IPS-18c (cell line): ENCODE measurements around the gene POLR2C.
"Not testable (repeated sequence)": the region's sequence is repeated elsewhere in the genome, so short reads cannot be mapped to it uniquely, and the experiment has no call there.

Experiments
- H3K4me3 ChIP-seq: 2 replicates; pipeline ENCODE4 v1.7.0; 2013; ENCODE audit warnings: low read depth, mild to moderate bottlenecking, low read length, moderate library complexity; ENCODE audit not compliant: insufficient read depth
- H3K9me3 ChIP-seq: one replicate; pipeline ENCODE4 v1.6.1; 2013; ENCODE audit warnings: mild to moderate bottlenecking, low read length, moderate library complexity; ENCODE audit not compliant: control insufficient read depth, insufficient read depth

POLR2C gene

DNA sequence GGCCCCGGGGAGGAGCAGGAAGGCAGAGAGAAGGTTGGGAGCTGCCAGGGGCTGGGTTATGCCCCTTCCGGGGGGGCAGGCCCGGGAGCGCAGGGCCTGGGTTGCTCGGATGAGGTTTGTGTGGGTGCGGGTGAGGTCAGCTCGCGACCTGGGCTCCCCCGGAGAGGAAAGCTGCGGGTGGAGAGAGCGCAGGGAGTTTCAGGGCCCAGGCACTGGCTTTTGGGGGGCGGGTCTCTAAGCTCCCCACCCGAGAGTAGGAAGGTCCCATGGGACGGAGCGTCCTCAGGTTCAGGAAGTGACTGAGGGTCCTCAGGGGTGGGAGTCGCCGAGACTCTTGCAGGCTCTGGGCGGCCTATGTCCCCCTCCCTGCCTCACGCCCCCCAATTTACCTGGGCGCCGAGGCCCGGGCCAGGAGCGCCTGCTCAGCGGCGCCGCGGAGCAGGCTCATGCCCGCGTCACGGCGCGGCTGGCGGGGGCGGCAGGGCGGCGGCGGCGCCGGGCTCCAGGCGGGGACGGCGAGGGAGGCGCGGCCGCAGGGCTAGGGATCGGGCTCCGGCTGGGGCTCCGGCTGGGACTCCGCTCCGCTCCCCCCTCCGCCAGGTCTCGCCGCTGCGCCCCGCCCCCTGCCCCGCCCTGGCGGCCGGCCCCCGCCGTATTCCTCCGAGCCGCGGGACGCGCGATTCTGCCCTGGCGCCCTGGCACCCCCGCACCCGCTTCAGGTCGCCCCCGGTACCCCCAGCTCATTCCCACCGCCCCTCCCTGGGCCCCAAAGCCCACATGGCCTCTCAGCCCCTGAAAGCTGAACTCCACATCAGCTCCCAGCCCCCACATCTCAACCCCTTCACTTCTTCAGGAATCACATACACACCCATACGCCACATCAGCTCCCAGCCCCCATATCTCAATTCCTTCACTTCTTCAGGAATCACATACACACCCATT lies 23.7 kb downstream of the POLR2C start, which contains the start of gene DOK4:
TSS of gene DOK4 (minus strand) at position 578 of the 942 bp plus-strand sequence. CDS start 6,986 bp downstream, outside the sequence.
- peak within 1 kb of the TSS; percentile 74 for H3K4me3 ChIP-seq

DNA sequence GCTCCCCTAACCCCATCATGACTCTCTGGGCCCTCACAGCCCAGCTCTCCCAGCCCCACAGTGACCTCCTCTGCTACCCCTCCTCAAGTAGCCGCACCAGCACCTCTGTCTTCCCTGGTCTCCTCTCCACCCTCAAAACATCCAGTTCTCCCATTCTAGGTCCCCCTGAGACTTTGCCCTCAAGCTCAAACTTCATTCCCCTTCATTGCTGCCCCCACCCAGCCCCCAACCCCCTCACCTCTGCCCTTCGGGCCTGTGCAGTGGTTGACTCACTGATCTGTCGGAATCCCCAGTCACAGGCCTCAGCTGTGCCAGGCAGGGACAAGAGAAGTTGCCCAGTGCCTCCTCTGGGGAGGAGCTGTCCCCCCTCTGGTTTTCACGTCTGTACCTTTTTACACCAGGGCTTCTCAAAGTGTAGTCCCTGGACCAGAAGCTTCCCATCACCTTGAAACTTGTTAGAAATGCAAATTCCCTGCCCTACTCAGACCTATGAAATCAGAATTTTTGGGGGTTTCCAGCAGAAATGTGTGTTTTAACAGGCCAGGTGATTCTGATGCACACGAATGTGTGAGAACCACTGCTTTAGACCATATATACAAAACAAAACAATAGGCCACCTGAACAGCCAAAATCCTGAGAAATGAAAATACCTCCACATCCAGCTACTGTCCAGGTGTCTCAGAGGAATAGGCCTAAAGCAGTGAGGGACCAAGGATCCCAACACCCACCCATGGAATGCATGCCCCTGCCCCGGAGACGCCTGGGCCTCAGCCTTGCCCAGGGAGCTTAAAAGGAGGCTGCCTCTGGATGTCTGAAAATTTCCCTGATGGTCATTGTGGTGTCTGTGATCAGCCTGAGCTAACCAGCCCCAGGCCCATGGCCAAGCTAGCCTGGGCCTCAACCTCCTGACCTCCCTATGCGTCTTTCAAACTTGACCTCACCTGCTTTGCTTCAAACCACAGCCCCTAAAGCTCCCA lies 24.7 kb downstream of the POLR2C start:
- peaks cover 6% of the 10 kb centered on the region for H3K9me3 ChIP-seq
- H3K4me3 ChIP-seq = peak overlapping the region; percentile 36

More for the DNA sequence above, 23.7 kb downstream of the POLR2C start, which contains the start of gene DOK4:
- H3K9me3 ChIP-seq = peaks cover 6% of the 10 kb centered on the region

DNA sequence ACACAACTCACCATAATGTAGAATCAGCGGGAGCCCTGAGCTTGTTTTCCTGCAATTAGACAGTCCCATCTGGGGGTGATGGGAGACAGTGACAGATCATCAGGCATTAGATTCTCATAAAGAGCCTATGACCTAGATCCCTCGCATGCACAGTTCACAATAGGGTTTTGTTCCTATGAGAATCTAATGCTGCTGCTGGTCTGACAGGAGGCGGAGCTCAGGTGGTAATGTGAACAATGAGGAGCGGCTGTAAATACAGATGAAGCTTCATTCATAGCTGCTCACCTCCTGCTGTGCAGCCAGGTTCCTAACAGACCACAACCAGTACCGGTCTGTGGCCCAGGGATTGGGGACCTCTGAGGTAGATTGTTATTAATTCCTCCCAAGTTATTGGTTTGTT lies 26.8 kb downstream of the POLR2C start:
- H3K9me3 ChIP-seq = peaks cover 6% of the 10 kb centered on the region
- no peak overlapping the region for H3K4me3 ChIP-seq

DNA sequence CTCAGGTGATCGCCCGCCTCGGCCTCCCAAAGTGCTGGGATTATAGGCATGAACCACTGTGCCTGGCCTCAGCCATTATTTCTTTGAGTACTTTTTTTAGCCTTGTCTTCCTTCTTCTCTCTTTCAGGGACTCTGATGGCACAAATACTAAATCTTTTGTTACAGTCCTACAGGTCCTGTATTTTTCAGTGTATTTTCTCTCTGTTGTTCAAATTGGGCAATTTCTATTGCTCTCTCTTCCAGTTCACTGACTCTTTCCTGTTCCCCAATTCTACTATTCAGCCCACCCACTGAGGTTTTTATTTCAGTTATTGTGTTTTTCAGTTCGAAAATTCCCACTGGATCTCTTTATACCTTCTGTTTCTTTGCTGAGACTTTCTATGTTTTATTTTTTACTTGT lies 31.3 kb downstream of the POLR2C start:
- Histone ChIP-seq H3K9me3 (peaks cover 3% of the 10 kb centered on the region), H3K4me3 (no peak overlapping the region)

DNA sequence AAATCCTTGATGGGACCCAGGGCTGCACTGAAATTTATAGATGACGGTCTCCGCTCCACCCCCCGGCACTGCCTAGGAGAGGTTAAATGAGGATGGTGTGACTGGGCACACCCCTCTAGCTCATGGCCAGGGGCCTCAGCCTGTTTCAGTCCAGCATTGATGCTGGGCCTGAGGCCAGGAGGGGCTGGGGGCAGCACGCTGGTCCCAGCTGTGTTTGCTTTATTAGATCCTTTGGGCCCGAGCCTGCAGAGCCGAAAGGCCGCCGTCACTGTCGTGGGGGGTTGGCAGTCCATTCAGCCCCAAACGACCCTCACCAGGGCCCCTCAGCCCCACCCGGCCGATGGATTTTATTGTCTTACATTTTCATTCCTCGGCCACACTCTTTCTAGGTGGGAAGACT lies 34.6 kb downstream of the POLR2C start:
- no peak overlapping the region for H3K4me3 ChIP-seq
- H3K9me3 ChIP-seq = no peaks in the 10 kb centered on the region

DNA sequence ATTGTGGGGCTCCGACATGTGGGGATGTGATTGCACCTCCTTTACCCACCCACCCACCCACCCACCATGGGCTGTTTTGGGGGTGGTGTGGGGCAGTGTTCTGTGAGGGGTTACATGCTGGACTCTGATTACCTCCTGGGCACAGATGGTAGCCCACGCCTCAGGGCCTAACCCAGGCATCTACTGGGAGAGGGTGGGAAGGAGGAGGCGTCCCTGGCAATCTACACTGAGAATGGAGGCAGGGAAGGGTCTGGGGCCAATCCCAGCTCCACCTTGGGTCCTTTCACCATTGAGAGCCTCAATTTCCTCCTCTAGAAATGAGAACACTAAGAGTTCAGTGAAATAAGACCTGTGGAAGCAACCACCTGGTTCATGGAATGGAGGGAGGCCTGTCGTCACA lies 35.6 kb downstream of the POLR2C start:
- H3K9me3 ChIP-seq = no peaks in the 10 kb centered on the region
- H3K4me3 ChIP-seq = no peak overlapping the region

DNA sequence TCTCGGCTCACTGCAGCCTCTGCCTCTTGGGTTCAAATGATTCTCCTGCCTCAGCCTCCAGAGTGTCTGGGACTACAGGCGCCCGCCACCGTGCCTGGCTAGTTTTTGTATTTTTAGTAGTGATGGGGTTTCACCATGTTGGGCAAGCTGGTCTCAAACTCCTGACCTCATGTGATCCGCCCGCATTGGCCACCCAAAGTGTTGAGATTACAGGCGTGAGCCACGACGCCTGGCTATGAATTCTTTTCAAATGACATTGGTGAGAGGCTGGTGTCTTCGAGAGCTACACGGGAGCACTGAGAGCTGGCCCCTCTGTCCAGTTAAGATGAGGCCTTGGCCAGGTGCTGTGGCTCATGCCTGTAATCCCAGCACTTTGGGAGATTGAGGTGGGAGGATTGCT lies 37.5 kb downstream of the POLR2C start:
- not testable (repeated sequence) for H3K9me3 ChIP-seq, H3K4me3 ChIP-seq

DNA sequence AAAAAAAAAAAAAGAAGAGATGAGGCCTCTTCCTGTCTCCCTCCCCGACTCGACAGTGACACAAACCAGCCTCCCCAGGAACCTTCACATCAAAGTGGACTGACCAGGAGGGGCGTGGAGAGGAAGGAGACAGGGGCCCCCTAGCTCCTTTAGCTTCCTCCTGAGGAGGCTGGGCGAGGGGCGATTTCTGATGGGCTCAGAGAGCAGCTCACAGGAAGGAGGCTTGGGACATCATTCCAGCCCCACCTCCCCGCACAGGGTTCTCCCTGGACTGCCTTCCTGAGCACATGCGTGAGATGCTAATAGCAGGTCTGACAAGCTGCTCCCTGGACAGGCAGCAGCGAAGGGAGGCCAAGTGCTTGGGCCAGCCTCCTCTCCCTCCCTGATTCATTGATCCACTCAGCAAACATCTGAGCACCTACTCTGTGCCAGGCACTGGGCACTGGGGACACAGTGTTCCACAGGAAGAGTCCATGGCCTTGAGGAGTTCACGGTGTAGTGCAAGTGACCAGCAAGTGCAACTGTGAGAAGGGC lies 38.2 kb downstream of the POLR2C start:
- no peaks in the 10 kb centered on the region for H3K9me3 ChIP-seq
- no peak overlapping the region for H3K4me3 ChIP-seq

DNA sequence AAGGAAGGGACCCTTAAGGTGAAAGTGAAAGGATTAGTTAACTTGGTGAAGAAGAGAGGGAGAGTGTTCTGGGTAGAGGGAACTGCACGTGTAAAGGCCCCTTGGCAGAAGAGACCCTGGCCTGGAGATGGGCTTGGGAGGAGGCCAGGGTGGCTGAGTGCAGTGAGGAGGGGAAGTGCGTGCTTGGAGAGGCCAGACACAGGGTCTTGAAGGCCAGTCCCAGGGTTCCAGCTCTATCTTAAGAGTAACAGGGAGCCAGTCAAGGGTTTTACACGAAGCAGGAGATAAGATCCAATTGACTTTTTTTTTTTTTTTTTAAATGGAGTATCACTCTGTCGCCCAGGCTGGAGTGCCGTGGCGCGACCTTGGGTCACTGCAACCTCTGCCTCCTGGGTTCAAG lies 39.0 kb downstream of the POLR2C start:
- Histone ChIP-seq H3K9me3 (no peaks in the 10 kb centered on the region), H3K4me3 (no peak overlapping the region)

DNA sequence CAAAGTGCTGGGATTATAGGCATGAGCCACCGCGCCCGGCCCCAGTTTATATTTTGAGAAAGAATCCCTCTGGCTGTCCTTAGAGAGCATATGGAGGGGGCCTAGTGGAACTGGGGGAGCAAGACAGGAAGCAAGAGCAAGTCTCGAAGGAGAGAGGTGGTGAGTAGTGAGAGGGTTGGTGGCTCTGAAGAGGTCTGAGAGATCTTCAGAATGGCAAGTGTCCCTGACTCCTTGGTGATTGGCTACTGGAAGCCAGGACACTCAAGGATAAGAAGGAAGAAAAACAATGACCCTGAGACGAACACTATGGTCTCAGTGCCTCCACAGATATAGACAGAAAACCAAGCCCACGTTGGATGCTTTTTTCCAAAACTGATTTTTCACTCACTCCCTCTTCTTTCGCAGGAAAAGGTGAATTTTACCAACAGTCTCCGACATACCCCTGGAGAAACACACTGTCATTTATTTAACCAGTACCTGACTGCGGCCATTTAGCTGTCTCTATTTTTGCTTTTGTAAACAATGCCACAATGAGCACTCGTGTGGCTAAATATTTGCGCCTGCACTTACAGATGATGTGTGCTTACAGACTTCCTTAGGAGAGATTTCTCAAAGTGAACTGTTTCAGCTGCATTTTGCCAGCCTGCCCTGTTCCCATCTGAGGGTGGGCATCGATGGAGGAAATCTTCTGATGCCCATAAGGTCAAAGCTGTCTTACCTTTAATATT lies 39.7 kb downstream of the POLR2C start:
- H3K4me3 ChIP-seq = no peak overlapping the region
- H3K9me3 ChIP-seq = no peaks in the 10 kb centered on the region

DNA sequence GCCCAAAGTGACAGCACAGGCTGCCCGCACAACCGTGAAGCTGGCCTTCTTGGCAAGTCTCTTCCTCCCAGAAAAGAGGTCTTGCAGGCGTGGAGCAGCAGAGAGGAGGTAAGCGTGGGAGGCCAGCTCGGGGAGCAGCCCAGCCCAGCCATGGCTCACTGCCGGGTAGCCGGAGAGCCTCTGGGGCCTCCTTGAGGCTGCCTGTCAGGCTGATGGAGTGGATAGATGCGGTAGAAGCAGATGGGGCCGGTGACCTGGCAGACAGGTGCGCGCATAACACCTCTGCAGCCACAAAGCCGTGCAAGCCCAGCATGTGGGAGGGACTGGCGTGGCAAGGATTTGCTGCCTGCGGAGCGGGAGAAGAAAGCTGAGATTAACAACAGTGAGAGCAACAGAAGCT lies 40.9 kb downstream of the POLR2C start:
- H3K4me3 ChIP-seq = no peak overlapping the region
- H3K9me3 ChIP-seq = no peaks in the 10 kb centered on the region

DNA sequence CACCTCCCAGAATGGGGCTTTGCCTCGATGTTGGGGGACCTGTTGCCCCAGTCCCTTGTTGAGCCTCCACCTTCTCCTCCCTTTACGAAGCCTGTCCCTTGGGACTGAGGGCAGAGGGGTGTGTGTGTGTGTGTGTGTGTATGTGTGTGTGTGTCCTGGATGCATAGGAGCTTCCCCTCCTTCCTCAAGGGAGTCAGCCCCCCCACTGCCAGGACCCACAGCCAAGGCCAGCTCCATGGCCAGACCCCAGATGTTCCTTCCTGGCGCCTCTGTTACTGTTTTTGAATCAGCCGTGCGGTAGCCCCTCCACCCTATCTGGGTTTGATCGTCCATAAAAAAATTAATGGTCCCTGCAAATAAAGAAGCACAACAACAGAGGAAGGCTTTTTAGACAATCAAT lies 41.5 kb downstream of the POLR2C start:
- Histone ChIP-seq H3K4me3 (no peak overlapping the region), H3K9me3 (no peaks in the 10 kb centered on the region)

DNA sequence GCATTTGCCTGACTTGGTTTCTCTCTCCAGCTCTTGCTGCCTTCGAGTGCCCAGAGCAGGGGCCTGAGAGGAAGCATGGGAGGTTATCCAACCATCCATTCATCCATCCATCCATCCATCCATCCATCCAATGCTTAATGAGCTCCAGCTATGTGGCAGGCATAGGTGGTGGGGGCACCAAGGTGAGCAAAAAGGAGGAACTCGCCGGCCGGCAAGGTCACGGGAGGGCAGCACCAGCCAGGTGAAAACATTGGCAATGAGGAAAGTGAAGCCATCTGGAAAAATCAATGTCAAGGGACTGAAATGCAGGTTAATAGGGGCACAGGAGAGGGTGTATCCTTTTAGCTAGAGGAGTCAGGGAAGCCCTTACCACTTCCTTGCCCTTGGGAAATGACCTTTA lies 42.0 kb downstream of the POLR2C start:
- H3K4me3 ChIP-seq = no peak overlapping the region

DNA sequence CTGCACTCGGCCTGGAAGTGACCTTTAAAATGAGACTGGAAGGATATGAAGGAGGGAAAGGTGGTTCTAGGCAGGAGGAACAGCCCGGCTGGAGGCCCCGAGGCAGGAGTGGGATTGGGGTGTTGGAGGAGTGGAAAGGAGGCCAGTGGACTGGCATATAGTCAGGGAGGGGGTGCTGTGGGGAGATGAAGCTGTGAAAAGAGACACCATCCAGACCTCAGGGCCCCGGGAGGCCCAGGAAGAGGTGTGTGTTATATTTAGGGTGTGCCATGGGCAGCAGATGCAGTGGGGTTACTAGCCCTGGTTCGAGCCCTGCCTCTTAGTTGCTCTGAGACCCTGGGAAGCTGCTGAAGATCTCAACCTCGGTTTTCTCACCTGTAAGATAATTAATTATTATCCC lies 42.7 kb downstream of the POLR2C start:
- no peak overlapping the region for H3K4me3 ChIP-seq
- H3K9me3 ChIP-seq = no peaks in the 10 kb centered on the region

More for the DNA sequence above, 42.0 kb downstream of the POLR2C start:
- H3K9me3 ChIP-seq = no peaks in the 10 kb centered on the region

DNA sequence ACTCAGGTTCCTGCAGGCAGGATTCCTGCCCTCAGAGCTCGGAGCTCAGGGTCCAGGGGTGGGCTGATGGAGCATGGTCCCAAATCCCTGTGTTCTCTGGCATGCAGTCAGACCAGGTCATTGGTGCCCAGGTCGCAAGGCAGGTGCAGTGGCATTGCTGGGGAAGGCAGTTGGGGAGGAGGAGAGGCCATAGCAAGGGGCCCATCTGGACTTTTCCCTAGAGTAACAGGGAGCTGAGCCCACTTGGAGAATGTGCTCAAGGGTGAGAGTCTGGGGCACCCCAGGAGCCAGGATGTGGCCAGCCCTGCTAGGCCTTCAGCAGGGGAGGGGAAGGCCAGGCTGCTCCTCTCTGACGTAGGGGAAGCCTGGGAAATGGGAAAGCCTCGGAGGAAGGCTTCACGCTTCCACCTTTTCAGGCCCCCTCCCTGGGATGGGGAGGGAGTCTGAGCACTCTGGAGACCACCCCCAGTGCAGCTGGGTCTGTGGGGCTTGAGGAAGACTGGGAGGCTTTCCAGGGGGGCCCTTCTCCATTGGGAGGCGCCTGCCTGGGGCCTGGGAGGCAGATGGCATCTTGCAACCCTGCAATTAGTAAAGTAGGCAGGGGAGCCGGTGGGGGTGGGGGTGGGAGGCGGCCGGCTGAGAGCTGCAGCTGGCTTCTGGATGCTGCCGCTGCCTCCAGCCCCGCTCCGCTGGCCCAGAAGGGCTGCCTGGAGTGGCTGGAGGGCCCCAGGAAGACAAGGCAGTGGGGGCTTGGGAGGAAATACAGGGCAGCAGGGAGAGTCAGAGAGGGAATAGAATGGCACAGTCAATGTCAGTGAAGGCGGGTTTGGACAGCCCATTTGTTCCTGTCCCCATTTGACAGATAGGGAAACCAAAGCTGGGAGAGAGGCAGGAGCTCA lies 44.9 kb downstream of the POLR2C start:
- Histone ChIP-seq H3K4me3 (no peak overlapping the region), H3K9me3 (no peaks in the 10 kb centered on the region)

DNA sequence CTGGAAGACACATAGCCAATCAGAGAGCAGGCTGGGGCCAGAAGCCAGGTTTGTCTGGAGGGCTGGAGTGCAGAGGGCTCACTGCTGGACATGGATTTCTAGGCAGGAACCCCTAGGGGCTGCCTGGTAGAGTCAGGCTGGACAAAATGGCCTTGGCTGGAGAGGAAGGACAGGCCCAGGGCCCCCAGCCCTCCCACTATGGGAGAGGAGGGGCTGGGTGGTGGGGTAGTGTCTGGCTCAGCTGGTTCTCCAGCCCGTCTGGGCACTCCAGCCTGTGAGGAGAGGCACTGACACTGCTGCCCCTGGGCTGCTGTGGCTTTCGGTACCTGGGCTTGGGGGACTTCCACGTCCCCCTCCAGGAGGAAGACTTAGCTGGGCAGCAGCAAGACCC lies 45.6 kb downstream of the POLR2C start:
- no peaks in the 10 kb centered on the region for H3K9me3 ChIP-seq
- H3K4me3 ChIP-seq = no peak overlapping the region
